Measurements from ENCODE around the gene IQGAP2.
"Not testable (repeated sequence)": the region's sequence is repeated elsewhere in the genome, so short reads cannot be mapped to it uniquely, and the experiment has no call there.

IQGAP2 gene

GRCh38 chr5:76402886-76403765, at the start of gene IQGAP2:
Gene IQGAP2, plus strand, starts transcription at chr5:76403285. Its CDS starts 261 bp downstream, at chr5:76403546.
- no peak for FAIRE-seq
- DNase-seq (ENCODE audit: extremely low spot score, insufficient read length, low read depth) = peak; percentile 64

GRCh38 chr5:76356887-76357286, 46.2 kb upstream of the IQGAP2 start:
- FAIRE-seq (no peak), DNase-seq (ENCODE audit: extremely low spot score, insufficient read length, low read depth) (no peak)

- FAIRE-seq (no peak), DNase-seq (ENCODE audit: extremely low spot score, insufficient read length, low read depth) (no peak)
Observed at GRCh38 chr5:76363352-76364225, 39.5 kb upstream of the IQGAP2 start.

- DNase-seq (ENCODE audit: extremely low spot score, insufficient read length, low read depth) (no peak), FAIRE-seq (no peak)
Observed at GRCh38 chr5:76364226-76364589, 38.9 kb upstream of the IQGAP2 start.

GRCh38 chr5:76365561-76365960, 37.5 kb upstream of the IQGAP2 start:
- DNase-seq (ENCODE audit: extremely low spot score, insufficient read length, low read depth) (no peak), FAIRE-seq (no peak)

- no peak for DNase-seq (ENCODE audit: extremely low spot score, insufficient read length, low read depth)
- no peak for FAIRE-seq
Observed at GRCh38 chr5:76366596-76366995, 36.5 kb upstream of the IQGAP2 start.

GRCh38 chr5:76367623-76368371, 35.3 kb upstream of the IQGAP2 start:
- FAIRE-seq (no peak), DNase-seq (ENCODE audit: extremely low spot score, insufficient read length, low read depth) (no peak)

- DNase-seq (ENCODE audit: extremely low spot score, insufficient read length, low read depth) (no peak), FAIRE-seq (no peak)
Observed at GRCh38 chr5:76368941-76369340, 34.1 kb upstream of the IQGAP2 start.

- FAIRE-seq; DNase-seq (ENCODE audit: extremely low spot score, insufficient read length, low read depth): not testable (repeated sequence)
Observed at GRCh38 chr5:76369668-76370067, 33.4 kb upstream of the IQGAP2 start.

- DNase-seq (ENCODE audit: extremely low spot score, insufficient read length, low read depth) (no peak), FAIRE-seq (no peak)
Observed at GRCh38 chr5:76371960-76372322, 31.1 kb upstream of the IQGAP2 start.

- no peak for FAIRE-seq
- DNase-seq (ENCODE audit: extremely low spot score, insufficient read length, low read depth) = no peak
Observed at GRCh38 chr5:76372323-76373054, 30.6 kb upstream of the IQGAP2 start.

GRCh38 chr5:76376148-76376865, 26.8 kb upstream of the IQGAP2 start:
- DNase-seq (ENCODE audit: extremely low spot score, insufficient read length, low read depth) = no peak
- no peak for FAIRE-seq

GRCh38 chr5:76376866-76377230, 26.2 kb upstream of the IQGAP2 start:
- FAIRE-seq = no peak
- no peak for DNase-seq (ENCODE audit: extremely low spot score, insufficient read length, low read depth)

GRCh38 chr5:76378355-76378754, 24.7 kb upstream of the IQGAP2 start:
- no peak for FAIRE-seq
- no peak for DNase-seq (ENCODE audit: extremely low spot score, insufficient read length, low read depth)

GRCh38 chr5:76379316-76379715, 23.8 kb upstream of the IQGAP2 start:
- no peak for DNase-seq (ENCODE audit: extremely low spot score, insufficient read length, low read depth)
- no peak for FAIRE-seq

- no peak for FAIRE-seq
- no peak for DNase-seq (ENCODE audit: extremely low spot score, insufficient read length, low read depth)
Observed at GRCh38 chr5:76379855-76380254, 23.2 kb upstream of the IQGAP2 start.

- DNase-seq (ENCODE audit: extremely low spot score, insufficient read length, low read depth) (no peak), FAIRE-seq (no peak)
Observed at GRCh38 chr5:76380346-76381066, 22.6 kb upstream of the IQGAP2 start.

GRCh38 chr5:76383126-76383832, 19.8 kb upstream of the IQGAP2 start:
- DNase-seq (ENCODE audit: extremely low spot score, insufficient read length, low read depth) (no peak), FAIRE-seq (no peak)

Data from GM18507 (cell line).